ENCODE measurements around the gene HSPA8. TPM values are rescaled to one million over a fixed set of nuclear protein-coding genes. Genes with fewer than 3 reads are reported as not detected.

The HSPA8 gene
- total RNA-seq, 1 donor = 2,226 TPM

- Histone ChIP-seq H3K79me2 (ENCODE audit: insufficient read depth, low read length) (no peaks in the 10 kb centered on the region), H3K4me1 (ENCODE audit: insufficient read depth, low read length) (no peaks in the 10 kb centered on the region)
These were observed 10.3 kb downstream of the HSPA8 start for GRCh38 chr11:123051634-123052033.

GRCh38 chr11:123051146-123051545, 10.8 kb downstream of the HSPA8 start:
- Histone ChIP-seq H3K4me2 (ENCODE audit: insufficient read depth, low read length) (no peak overlapping the region), H2AFZ (ENCODE audit: low read length) (no peak overlapping the region), H3K79me2 (ENCODE audit: insufficient read depth, low read length) (no peaks in the 10 kb centered on the region), H3K27me3 (ENCODE audit: insufficient read depth, low read length) (no peaks in the 10 kb centered on the region), H3K4me3 (ENCODE audit: insufficient read depth, low read length) (no peak overlapping the region), H3K4me1 (ENCODE audit: insufficient read depth, low read length) (no peaks in the 10 kb centered on the region), H3K27ac (ENCODE audit: low read depth, low read length) (no peak overlapping the region), H4K20me1 (ENCODE audit: insufficient read depth, low read length) (peaks cover 18% of the 10 kb centered on the region), H3K36me3 (ENCODE audit: insufficient read depth, low read length) (peaks cover 13% of the 10 kb centered on the region), H3K9me3 (ENCODE audit: low read depth, low read length) (no peaks in the 10 kb centered on the region)
- no peak for DNase-seq (ENCODE audit: insufficient read length, low spot score, missing footprints)
- TF ChIP-seq CTCF (IDR thresholded peaks at IDR 0.05; ENCODE audit: extremely low read depth, low read depth, low read length) = no peak

More at GRCh38 chr11:123051634-123052033, 10.3 kb downstream of the HSPA8 start:
- no peaks in the 10 kb centered on the region for H3K9me3 ChIP-seq (ENCODE audit: low read depth, low read length)
- no peak for DNase-seq (ENCODE audit: insufficient read length, low spot score, missing footprints)
- no peak overlapping the region for H3K4me3 ChIP-seq (ENCODE audit: insufficient read depth, low read length)
- no peaks in the 10 kb centered on the region for H3K27me3 ChIP-seq (ENCODE audit: insufficient read depth, low read length)
- H3K4me2 ChIP-seq (ENCODE audit: insufficient read depth, low read length) = no peak overlapping the region
- TF ChIP-seq CTCF (IDR thresholded peaks at IDR 0.05; ENCODE audit: extremely low read depth, low read depth, low read length) = no peak
- no peak overlapping the region for H3K27ac ChIP-seq (ENCODE audit: low read depth, low read length)
- H4K20me1 ChIP-seq (ENCODE audit: insufficient read depth, low read length) = peaks cover 23% of the 10 kb centered on the region
- H3K36me3 ChIP-seq (ENCODE audit: insufficient read depth, low read length) = peaks cover 18% of the 10 kb centered on the region
- H2AFZ ChIP-seq (ENCODE audit: low read length) = no peak overlapping the region

- no peak overlapping the region for H3K4me3 ChIP-seq (ENCODE audit: insufficient read depth, low read length)
- no peaks in the 10 kb centered on the region for H3K9me3 ChIP-seq (ENCODE audit: low read depth, low read length)
- H3K4me2 ChIP-seq (ENCODE audit: insufficient read depth, low read length) = no peak overlapping the region
- DNase-seq (ENCODE audit: insufficient read length, low spot score, missing footprints) = no peak
- H2AFZ ChIP-seq (ENCODE audit: low read length) = no peak overlapping the region
- H3K4me1 ChIP-seq (ENCODE audit: insufficient read depth, low read length) = no peaks in the 10 kb centered on the region
- TF ChIP-seq CTCF (IDR thresholded peaks at IDR 0.05; ENCODE audit: extremely low read depth, low read depth, low read length) = no peak
- H3K27ac ChIP-seq (ENCODE audit: low read depth, low read length) = no peak overlapping the region
- H3K79me2 ChIP-seq (ENCODE audit: insufficient read depth, low read length) = no peaks in the 10 kb centered on the region
- no peaks in the 10 kb centered on the region for H4K20me1 ChIP-seq (ENCODE audit: insufficient read depth, low read length)
- H3K27me3 ChIP-seq (ENCODE audit: insufficient read depth, low read length) = no peaks in the 10 kb centered on the region
- no peaks in the 10 kb centered on the region for H3K36me3 ChIP-seq (ENCODE audit: insufficient read depth, low read length)
These were observed 14.0 kb downstream of the HSPA8 start for GRCh38 chr11:123047947-123048293.

GRCh38 chr11:123047266-123047946, 14.5 kb downstream of the HSPA8 start:
- Histone ChIP-seq H3K79me2 (ENCODE audit: insufficient read depth, low read length) (no peaks in the 10 kb centered on the region), H3K4me1 (ENCODE audit: insufficient read depth, low read length) (no peaks in the 10 kb centered on the region), H3K27me3 (ENCODE audit: insufficient read depth, low read length) (no peaks in the 10 kb centered on the region), H3K9me3 (ENCODE audit: low read depth, low read length) (no peaks in the 10 kb centered on the region), H3K4me2 (ENCODE audit: insufficient read depth, low read length) (no peak overlapping the region), H3K27ac (ENCODE audit: low read depth, low read length) (no peak overlapping the region), H3K4me3 (ENCODE audit: insufficient read depth, low read length) (no peak overlapping the region), H2AFZ (ENCODE audit: low read length) (no peak overlapping the region), H4K20me1 (ENCODE audit: insufficient read depth, low read length) (no peaks in the 10 kb centered on the region), H3K36me3 (ENCODE audit: insufficient read depth, low read length) (no peaks in the 10 kb centered on the region)
- TF ChIP-seq CTCF (IDR thresholded peaks at IDR 0.05; ENCODE audit: extremely low read depth, low read depth, low read length) = no peak
- peak; percentile 29 for DNase-seq (ENCODE audit: insufficient read length, low spot score, missing footprints)
